Motor neuron (in vitro differentiated cells): Measurements from ENCODE around the gene C8A. TPM values are rescaled to one million over a fixed set of nuclear protein-coding genes. Genes with fewer than 3 reads are reported as not detected.

Experiments used
- ATAC-seq, 8 experiments: fragments of 200-7000 bp; cut with Tn5 transposase; replicated peaks in 6 of 8; 2 replicates each; pipeline ENCODE4 v1.8.0; 2021; ENCODE audit warnings: mild to moderate bottlenecking in 8 of 8, moderate library complexity in 8 of 8
- H3K27ac ChIP-seq, 2 donors: fragments of 250-450 bp; sonication (Bioruptor Pico); 2 replicates each; pipeline ENCODE4 v1.9.0; 2021; ENCODE audit warnings: antibody characterized with exemption in 2 of 2, mild to moderate bottlenecking in 2 of 2, moderate library complexity in 1 of 2
- H3K4me1 ChIP-seq, 2 donors: fragments of 250-450 bp; sonication (Bioruptor Pico); replicated peaks in 1 of 2; 2 replicates each; pipeline ENCODE4 v1.6.1; 2021; ENCODE audit warnings: antibody characterized with exemption in 2 of 2, mild to moderate bottlenecking in 2 of 2, moderate library complexity in 1 of 2
- H3K4me3 ChIP-seq, 5 donors: fragments of 250-450 bp; sonication (Bioruptor Pico); 2 replicates each; pipeline ENCODE4 v1.9.0; 2021; ENCODE audit warnings: antibody characterized with exemption in 5 of 5, mild to moderate bottlenecking in 5 of 5, moderate library complexity in 4 of 5
- WGBS, 10 experiments: fragments of 450-650 bp; shearing (Covaris generic); methylation state at CpG; one replicate each; pipeline ENCODE4 v1.0.0; 2022; 5-methylcytosine and 5-hydroxymethylcytosine counted together
- in situ Hi-C, 9 experiments: fragments of 400-800 bp; cut with MboI; loops; one replicate each; pipeline ENCODE4 v1.15.0; 2021; ENCODE audit warnings: low sequenced_read_pairs in 9 of 9, low pct_unique_long_range_greater_than_20kb in 2 of 9; ENCODE audit not compliant: unreplicated experiment in 9 of 9
- total RNA-seq, 8 experiments: library from RNA; unstranded; fragments of 300-600 nt; gene quantifications; 2 replicates each; pipeline versions ENCODE4 v1.2.3 to v1.2.4, GENCODE V29; 2022

C8A gene
- under 1 TPM in 1 of 8 experiments, not detected in 7; 0.09 TPM for total RNA-seq

GRCh38 chr1:56854521-56855099 lies at the start of gene C8A:
Gene C8A, plus strand, starts transcription at chr1:56854797. Its CDS starts 105 bp downstream, at chr1:56854902.
- in situ Hi-C loops: no loop called here
- H3K4me1 ChIP-seq: peaks cover 12 to 16% of the 10 kb centered on the region in 2 donors
- no peak for ATAC-seq
- H3K4me3 ChIP-seq: no peak within 1 kb of the TSS
- 25 to 64% (median 40%) methylated on average over 1 to 3 of the region's 3 CpGs; no CpG with 5 or more reads in 1 of the 10 experiments for WGBS, 10 experiments
- no peak within 1 kb of the TSS for H3K27ac ChIP-seq

GRCh38 chr1:56806804-56807203 lies 47.8 kb upstream of the C8A start:
- ATAC-seq: peak in 2 of 8 experiments; percentile 31 to 39
- no peaks in the 10 kb centered on the region for H3K4me1 ChIP-seq
- WGBS, 10 experiments: 21 to 83% (median 68%) methylated on average over 1 to 3 of the region's 3 CpGs; no CpG with 5 or more reads in 3 of the 10 experiments
- no peak overlapping the region for H3K27ac ChIP-seq
- in situ Hi-C loops: loop anchor here in 1 of 9 experiments (25.0 kb wide), 1 partner anchor 220 kb away; the partner anchor contains the start of gene PLPP3
- no peak overlapping the region for H3K4me3 ChIP-seq

- H3K4me1 ChIP-seq: no peaks in the 10 kb centered on the region
- peak in 1 of 8 experiments; percentile 66 for ATAC-seq
- in situ Hi-C loops: loop anchor here in 1 of 9 experiments (25.0 kb wide), 1 partner anchor 221 kb away; the partner anchor contains the start of gene PLPP3
- no peak overlapping the region for H3K4me3 ChIP-seq
- H3K27ac ChIP-seq: no peak overlapping the region
- WGBS, 10 experiments: 20 to 90% (median 89%) methylated on average over 1 of the region's 1 CpG; no CpG with 5 or more reads in 6 of the 10 experiments
Measured at GRCh38 chr1:56808410-56808809, 46.2 kb upstream of the C8A start.

GRCh38 chr1:56811331-56811730 lies 43.3 kb upstream of the C8A start:
- no peak for ATAC-seq
- H3K4me3 ChIP-seq: no peak overlapping the region
- H3K27ac ChIP-seq: no peak overlapping the region
- WGBS, 10 experiments: 0 to 89% (median 43%) methylated on average over 1 to 2 of the region's 2 CpGs; no CpG with 5 or more reads in 3 of the 10 experiments
- in situ Hi-C loops: loop anchor here in 1 of 9 experiments (25.0 kb wide), 1 partner anchor 224 kb away; the partner anchor contains the start of gene PLPP3
- no peaks in the 10 kb centered on the region for H3K4me1 ChIP-seq

- Histone ChIP-seq H3K4me3 (no peak overlapping the region), H3K27ac (no peak overlapping the region), H3K4me1 (peaks cover 5 to 7% of the 10 kb centered on the region in 2 donors)
- whole genome bisulfite sequencing, 10 experiments: 7 to 86% (median 62%) methylated on average over 1 to 2 of the region's 2 CpGs; no CpG with 5 or more reads in 5 of the 10 experiments
- in situ Hi-C loops: loop anchor here in 1 of 9 experiments (25.0 kb wide), 1 partner anchor 227 kb away; the partner anchor contains the start of gene PLPP3
- no peak for ATAC-seq
Measured at GRCh38 chr1:56814205-56814604, 40.4 kb upstream of the C8A start.

- H3K27ac ChIP-seq: no peak overlapping the region
- H3K4me3 ChIP-seq: no peak overlapping the region
- 17 to 100% (median 84%) methylated on average over 1 of the region's 1 CpG; no CpG with 5 or more reads in 2 of the 10 experiments for WGBS, 10 experiments
- H3K4me1 ChIP-seq: peaks cover 5 to 9% of the 10 kb centered on the region in 2 donors
- ATAC-seq: no peak
- in situ Hi-C loops: loop anchor here in 1 of 9 experiments (25.0 kb wide), 1 partner anchor 229 kb away; the partner anchor contains the start of gene PLPP3
Measured at GRCh38 chr1:56816264-56816663, 38.3 kb upstream of the C8A start.

GRCh38 chr1:56816909-56817308 lies 37.7 kb upstream of the C8A start:
- Histone ChIP-seq H3K4me1 (peaks cover 5 to 9% of the 10 kb centered on the region in 2 donors), H3K27ac (no peak overlapping the region), H3K4me3 (no peak overlapping the region)
- in situ Hi-C loops: loop anchor here in 1 of 9 experiments (25.0 kb wide), 1 partner anchor 230 kb away; the partner anchor contains the start of gene PLPP3
- 29 to 89% (median 64%) methylated on average over 1 to 4 of the region's 4 CpGs; no CpG with 5 or more reads in 2 of the 10 experiments for WGBS, 10 experiments
- ATAC-seq: no peak

GRCh38 chr1:56817716-56818463 lies 36.7 kb upstream of the C8A start:
- in situ Hi-C loops: loop anchor here in 1 of 9 experiments (25.0 kb wide), 1 partner anchor 231 kb away; the partner anchor contains the start of gene PLPP3
- ATAC-seq: no peak
- Histone ChIP-seq H3K4me3 (no peak overlapping the region), H3K4me1 (peaks cover 5 to 9% of the 10 kb centered on the region in 2 donors), H3K27ac (no peak overlapping the region)
- WGBS, 10 experiments: 0 to 100% (median 87%) methylated on average over 1 to 6 of the region's 6 CpGs

- WGBS, 10 experiments: 62 to 100% (median 85%) methylated on average over 2 to 8 of the region's 10 CpGs; no CpG with 5 or more reads in 6 of the 10 experiments
- Histone ChIP-seq H3K27ac (no peak within 1 kb of the TSS), H3K4me1 (peaks cover 6 to 14% of the 10 kb centered on the region in 2 donors), H3K4me3 (no peak within 1 kb of the TSS)
- in situ Hi-C loops: loop anchor here in 1 of 9 experiments (25.0 kb wide), 1 partner anchor 232 kb away; the partner anchor contains the start of gene PLPP3
- ATAC-seq: peak in 4 of 8 experiments; percentile 17 to 36 (median 32)
Measured at GRCh38 chr1:56819387-56819899, 35.2 kb upstream of the C8A start, which contains the start of gene FYB2. Gene FYB2, minus strand, starts transcription at chr1:56819404. Its CDS starts 114 bp downstream, at chr1:56819290.

GRCh38 chr1:56820755-56821461 lies 33.7 kb upstream of the C8A start:
- ATAC-seq: peak; percentile 22 to 99 (median 52)
- Histone ChIP-seq H3K4me3 (no peak overlapping the region), H3K4me1 (peaks cover 10 to 22% of the 10 kb centered on the region in 2 donors), H3K27ac (no peak overlapping the region)
- 0 to 75% (median 33%) methylated on average over 1 to 6 of the region's 7 CpGs; no CpG with 5 or more reads in 1 of the 10 experiments for WGBS, 10 experiments
- in situ Hi-C loops: loop anchor here in 1 of 9 experiments (25.0 kb wide), 1 partner anchor 234 kb away; the partner anchor contains the start of gene PLPP3

- peak in 3 of 8 experiments; percentile 9 to 15 (median 9) for ATAC-seq
- in situ Hi-C loops: loop anchor here in 1 of 9 experiments (25.0 kb wide), 1 partner anchor 234 kb away; the partner anchor contains the start of gene PLPP3
- Histone ChIP-seq H3K4me1 (peaks cover 10 to 22% of the 10 kb centered on the region in 2 donors), H3K27ac (no peak overlapping the region), H3K4me3 (no peak overlapping the region)
- 0 to 13% (median 10%) methylated on average over 1 of the region's 1 CpG; no CpG with 5 or more reads in 5 of the 10 experiments for WGBS, 10 experiments
Measured at GRCh38 chr1:56821462-56821797, 33.2 kb upstream of the C8A start.

GRCh38 chr1:56824271-56824670 lies 30.3 kb upstream of the C8A start:
- ATAC-seq: no peak
- Histone ChIP-seq H3K27ac (peak overlapping the region in 1 of 2 donors; percentile 50), H3K4me1 (peaks cover 5 to 14% of the 10 kb centered on the region in 2 donors), H3K4me3 (no peak overlapping the region)
- in situ Hi-C loops: loop anchor here in 1 of 9 experiments (25.0 kb wide), 1 partner anchor 237 kb away; the partner anchor contains the start of gene PLPP3
- WGBS, 10 experiments: 80 to 100% (median 93%) methylated on average over 1 to 2 of the region's 2 CpGs; no CpG with 5 or more reads in 6 of the 10 experiments
